NCI-H1105 (cell line): ENCODE measurements around the gene EIF3C.
"Not testable (repeated sequence)": the region's sequence is repeated elsewhere in the genome, so short reads cannot be mapped to it uniquely, and the experiment has no call there.

Source experiments
- DNase-seq: peaks from one replicate; lab custom pipeline; 2025; lab: John Stamatoyannopoulos, UW

Gene EIF3C, protein sequence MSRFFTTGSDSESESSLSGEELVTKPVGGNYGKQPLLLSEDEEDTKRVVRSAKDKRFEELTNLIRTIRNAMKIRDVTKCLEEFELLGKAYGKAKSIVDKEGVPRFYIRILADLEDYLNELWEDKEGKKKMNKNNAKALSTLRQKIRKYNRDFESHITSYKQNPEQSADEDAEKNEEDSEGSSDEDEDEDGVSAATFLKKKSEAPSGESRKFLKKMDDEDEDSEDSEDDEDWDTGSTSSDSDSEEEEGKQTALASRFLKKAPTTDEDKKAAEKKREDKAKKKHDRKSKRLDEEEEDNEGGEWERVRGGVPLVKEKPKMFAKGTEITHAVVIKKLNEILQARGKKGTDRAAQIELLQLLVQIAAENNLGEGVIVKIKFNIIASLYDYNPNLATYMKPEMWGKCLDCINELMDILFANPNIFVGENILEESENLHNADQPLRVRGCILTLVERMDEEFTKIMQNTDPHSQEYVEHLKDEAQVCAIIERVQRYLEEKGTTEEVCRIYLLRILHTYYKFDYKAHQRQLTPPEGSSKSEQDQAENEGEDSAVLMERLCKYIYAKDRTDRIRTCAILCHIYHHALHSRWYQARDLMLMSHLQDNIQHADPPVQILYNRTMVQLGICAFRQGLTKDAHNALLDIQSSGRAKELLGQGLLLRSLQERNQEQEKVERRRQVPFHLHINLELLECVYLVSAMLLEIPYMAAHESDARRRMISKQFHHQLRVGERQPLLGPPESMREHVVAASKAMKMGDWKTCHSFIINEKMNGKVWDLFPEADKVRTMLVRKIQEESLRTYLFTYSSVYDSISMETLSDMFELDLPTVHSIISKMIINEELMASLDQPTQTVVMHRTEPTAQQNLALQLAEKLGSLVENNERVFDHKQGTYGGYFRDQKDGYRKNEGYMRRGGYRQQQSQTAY

DNA sequence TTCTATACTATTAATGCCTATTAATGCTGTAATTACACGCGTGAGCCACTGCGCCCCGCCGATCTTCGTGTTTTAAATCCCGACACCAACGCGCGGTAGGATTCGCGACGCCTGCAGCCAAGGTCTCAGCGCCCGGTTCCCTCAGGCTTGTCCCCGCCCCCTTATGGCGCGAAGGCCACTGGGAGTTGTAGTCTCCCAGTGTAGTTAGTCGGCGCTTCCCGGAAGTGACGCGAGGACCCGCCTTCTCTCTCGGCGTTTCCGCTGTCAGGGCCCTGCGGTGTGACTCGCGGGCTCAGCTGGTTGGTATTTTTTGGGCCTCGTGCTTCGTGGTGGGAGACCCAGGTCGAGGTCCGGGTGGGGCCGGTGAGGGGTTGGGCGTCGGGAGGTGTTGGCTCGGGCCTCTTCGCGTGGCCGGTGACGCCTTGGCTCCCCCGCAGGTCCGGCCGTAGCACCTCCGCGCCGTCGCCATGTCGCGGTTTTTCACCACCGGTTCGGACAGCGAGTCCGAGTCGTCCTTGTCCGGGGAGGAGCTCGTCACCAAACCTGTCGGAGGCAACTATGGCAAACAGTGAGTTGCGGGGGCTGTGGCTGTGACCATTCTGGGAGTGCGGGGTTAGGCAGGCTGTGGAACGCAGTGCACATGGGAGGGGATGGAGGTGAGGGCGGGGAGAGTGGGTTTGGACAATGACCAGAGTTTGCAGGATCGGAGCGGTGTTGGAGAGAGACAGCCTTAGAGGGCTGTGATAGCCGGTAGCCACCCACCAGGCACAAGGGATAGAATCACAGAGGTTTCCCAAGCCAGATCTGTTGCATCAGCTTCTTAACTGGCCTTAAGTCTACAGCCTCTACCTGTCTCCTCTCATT, at the start of gene EIF3C:
Gene EIF3C, plus strand, starts transcription at position 245 of the 864 bp plus-strand sequence. Its CDS starts 223 bp downstream, at position 468.
- DNase-seq = not testable (repeated sequence)

DNA sequence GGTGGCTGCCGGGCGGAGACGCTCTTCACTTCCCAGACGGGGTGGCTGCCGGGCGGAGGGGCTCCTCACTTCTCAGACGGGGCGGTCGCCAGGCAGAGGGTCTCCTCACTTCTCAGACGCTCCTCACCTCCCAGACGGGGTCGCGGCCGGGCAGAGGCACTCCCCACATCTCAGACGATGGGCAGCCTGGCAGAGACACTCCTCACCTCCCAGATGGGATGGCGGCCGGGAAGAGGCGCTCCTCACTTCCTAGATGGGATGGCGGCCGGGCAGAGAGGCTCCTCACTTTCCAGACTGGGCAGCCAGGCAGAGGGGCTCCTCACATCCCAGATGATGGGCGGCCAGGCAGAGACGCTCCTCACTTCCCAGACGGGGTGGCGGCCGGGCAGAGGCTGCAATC, 45.0 kb upstream of the EIF3C start:
- not testable (repeated sequence) for DNase-seq

DNA sequence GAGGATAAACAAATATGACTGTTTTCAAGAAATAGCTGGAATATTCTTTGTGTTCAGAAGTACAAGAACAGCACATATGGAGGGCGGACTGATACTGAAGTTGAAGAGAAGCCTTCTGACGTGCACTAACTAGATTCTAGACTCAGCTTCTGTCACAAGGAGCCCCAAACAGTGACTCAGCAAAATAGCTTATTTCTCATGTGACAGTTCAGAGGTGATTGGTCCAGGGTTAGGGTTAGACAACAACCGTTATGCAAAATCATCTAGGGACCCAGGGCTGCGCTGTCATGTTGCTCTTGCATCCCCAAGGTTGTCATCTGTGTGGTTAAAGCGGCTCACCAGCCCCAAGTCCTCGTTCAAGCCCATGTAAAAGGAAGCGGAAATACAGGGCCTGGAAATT, 43.8 kb upstream of the EIF3C start:
- not testable (repeated sequence) for DNase-seq

DNA sequence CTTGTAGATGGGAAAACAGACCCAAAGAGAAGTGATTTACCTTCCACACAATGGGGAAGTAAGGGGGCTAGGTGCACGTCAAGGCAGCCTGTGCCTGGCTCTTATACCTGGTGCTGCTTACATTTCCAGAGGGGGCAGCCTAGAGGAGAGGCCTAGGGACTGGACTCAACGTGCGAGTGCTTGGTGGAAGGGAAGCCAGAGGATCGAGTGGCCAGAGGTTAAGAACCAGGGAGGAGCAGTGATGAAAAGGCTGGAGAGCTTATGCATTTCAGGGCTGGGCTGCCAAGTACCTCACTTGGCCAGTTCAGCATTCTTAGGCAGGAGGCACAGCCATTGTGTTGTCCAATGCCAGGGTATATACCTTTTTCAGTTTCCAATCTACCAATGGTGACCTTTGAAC, 43.1 kb upstream of the EIF3C start:
- DNase-seq = not testable (repeated sequence)

DNA sequence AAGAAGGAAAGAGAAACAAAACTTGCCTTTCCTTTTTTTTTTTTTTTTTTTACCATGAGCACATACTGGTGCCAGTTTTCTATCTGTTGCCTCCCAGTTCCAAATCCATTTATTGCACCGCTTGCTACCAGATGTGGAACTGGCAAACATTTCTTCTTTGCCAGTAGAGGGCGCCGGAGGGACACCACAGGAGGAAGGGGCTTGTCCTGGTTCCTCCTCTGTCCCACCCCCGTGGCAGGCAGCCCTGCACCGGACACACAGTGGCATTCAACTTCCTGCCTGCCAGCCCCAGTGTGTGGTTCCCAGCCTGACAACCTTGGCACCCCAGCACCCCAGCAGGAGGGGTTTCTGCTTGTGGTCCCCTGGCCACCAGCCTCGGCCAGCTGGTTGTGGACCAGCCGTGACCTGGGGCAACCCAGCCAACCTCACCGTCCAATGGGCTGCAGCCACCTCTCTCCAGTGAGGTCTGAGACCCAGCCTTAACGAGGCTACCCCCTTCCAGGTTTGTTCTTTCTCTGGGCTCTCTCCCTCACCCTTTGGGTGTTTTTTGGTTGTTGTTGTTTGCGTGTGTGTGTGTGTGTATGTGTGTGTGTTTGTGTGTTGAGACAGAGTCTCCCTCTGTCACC, 22.8 kb upstream of the EIF3C start:
- not testable (repeated sequence) for DNase-seq

DNA sequence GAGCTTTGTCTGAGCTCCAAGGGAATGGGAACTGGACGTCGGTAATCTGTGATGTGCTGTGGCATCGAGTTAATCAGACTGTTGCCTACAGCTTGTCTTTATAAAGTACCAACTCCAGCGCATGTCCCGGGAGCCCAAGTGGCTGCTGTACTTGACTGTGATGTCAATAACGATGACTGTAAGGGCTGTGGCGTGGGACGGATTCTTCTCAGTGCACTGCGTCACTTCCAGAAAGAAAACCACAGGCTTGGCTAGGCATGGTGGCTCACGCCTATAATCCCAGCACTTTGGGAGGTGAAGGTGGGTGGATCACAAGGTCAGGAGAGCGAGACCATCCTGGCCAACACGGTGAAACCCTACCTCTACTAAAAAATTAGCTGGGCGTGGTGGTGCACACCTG, 21.8 kb upstream of the EIF3C start:
- DNase-seq = not testable (repeated sequence)

DNA sequence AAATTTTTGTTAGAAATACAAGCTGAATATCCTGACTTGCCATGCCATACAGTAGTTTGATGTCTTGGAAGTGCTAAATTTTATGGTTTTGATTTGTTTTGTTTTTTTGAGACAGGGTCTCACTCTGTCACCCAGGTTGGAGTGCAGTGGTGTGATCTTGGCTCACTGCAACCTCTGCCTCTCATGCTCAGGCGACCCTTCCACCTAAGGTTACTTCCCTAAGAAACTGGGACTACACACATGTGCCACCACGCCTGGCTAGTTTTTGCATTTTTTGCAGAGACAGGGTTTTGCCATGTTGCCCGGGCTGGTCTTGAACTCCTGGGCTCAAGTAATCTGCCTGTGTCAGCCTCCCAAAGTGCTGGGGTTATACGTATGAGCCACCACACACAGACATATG, 19.5 kb upstream of the EIF3C start:
- not testable (repeated sequence) for DNase-seq

DNA sequence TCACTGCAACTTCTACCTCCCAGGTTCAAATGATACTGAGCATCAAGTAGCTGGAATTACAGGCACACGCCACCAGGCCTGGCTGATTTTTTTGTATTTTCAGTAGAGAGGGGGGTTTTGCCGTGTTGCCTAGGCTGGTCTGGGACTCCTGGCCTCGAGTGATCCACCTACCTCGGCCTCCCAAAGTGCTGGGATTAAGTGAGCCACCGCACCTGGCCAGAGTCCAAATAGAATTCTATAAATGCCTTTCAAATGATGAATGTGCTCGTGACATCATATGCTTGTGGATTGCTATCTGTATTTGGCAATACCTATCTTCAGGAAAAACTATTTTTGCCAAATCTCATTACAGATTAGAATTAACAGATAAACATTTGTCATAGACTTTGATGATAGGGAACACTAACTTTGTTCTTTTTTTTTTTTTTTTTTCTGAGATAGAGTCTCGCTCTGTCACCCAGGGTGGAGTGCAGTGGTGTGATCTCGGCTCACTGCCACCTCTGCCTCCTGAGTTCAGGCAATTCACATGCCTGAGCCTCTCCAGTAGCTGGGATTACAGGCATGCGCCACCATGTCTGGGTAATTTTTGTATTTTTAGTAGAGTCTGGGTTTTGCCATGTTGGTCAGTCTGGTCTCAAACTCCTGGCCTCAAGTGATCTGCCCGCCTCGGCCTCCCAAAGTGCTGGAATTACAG, 17.9 kb upstream of the EIF3C start:
- DNase-seq = not testable (repeated sequence)

DNA sequence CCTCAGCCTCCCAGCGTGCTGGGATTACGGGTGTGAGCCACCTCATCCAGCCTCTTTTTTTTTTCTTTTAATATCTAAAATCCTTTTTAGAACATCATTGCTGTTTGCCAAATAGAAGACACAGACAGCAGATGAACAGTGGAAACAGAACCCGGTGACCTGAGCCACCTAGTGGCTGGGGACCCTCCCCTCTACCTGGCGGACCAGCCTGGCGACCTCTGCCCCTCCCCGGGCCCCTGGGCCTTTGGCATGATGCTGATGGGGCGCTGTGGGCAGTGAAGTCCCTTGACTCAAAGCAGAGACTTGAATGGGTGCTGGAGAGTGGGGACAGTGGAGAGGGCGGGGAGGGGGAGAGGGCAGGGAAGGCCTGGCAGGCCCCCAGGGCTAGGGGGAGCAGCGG, 11.5 kb upstream of the EIF3C start:
- not testable (repeated sequence) for DNase-seq

DNA sequence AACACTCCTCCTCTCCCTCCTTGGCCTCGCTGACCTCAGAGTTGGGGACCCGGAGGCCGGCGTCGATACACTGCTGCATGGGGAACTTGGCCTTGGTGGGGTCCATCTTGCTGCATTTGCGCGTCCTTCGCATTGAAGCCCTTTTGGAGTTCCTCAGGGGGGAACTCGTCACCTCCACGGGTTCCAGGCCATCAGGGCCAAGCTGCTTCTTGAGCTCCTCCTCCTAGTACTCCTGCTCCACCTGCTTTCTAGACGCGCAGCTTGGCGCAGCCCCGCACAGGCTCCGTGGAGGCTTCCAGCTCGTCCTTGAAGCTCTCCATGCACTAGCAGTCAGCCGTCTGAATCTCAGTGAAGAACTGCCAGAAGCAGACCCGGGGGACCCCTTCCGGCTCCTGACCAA, 10.9 kb upstream of the EIF3C start:
- not testable (repeated sequence) for DNase-seq

DNA sequence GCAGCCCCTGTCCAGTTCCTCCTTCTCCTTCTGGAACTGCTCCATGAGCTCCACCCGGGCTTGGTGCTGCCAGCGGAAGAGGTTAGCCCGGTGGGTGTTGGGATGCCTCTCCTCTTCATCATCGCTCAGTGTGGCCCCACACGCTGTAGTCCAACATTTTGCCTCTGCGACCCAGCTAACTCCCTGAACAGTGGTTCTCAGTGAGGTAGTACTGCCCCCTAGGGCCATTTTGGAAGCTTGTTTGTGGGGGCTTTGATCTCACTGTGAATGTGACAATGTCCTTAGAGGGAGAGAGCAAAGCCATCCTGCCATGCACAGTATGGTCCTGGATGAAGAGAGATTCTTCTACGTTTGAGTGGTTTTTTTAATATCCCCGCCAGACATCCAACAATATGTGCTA, 9.9 kb upstream of the EIF3C start:
- DNase-seq = not testable (repeated sequence)

DNA sequence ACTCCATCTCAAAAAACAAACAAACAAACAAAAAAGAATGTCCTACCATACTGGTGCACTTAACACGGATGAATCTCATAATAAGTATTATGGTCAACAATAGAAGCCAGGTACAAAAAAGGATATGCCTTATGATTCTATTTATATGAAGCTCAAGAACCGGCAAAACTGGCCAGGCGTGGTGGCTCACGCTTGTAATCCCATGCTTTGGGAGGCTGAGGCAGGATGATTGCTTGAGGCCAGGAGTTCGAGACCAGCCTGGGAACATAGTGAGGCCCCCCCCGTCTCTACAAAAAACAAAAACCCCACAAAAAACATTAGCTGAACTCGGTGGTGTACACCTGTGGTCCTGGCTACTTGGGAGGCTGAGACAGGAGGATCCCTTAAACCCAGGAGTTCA, 7.0 kb upstream of the EIF3C start:
- not testable (repeated sequence) for DNase-seq

DNA sequence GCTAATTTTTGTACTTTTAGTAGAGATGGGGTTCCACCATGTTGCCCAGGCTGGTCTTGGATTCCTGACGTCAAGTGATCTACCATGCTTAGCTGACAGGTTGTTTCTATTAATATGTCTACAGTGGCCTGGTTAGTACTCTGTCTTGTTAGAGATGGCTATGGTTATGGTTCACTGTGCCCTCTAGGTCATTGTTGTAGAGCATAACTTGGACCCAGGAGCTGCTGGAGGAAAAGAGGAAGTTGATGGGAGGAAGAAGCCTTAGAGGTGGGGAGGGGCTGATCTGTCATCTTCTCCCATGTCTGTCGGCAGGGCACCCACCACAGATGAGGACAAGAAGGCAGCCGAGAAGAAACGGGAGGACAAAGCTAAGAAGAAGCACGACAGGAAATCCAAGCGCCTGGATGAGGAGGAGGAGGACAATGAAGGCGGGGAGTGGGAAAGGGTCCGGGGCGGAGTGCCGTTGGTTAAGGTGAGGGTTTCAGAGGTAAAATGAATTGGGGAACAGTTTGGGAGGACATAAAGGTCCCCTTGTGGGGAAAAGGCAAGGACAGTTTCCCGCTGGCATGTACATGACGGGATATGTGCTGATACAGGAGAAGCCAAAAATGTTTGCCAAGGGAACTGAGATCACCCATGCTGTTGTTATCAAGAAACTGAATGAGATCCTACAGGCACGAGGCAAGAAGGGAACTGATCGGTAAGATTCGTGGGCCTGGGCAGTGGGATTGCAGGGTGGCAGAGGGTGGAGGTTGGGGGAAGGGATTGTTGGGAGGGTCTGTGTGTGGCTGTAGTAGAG, 11.8 kb downstream of the EIF3C start:
- DNase-seq = not testable (repeated sequence)

DNA sequence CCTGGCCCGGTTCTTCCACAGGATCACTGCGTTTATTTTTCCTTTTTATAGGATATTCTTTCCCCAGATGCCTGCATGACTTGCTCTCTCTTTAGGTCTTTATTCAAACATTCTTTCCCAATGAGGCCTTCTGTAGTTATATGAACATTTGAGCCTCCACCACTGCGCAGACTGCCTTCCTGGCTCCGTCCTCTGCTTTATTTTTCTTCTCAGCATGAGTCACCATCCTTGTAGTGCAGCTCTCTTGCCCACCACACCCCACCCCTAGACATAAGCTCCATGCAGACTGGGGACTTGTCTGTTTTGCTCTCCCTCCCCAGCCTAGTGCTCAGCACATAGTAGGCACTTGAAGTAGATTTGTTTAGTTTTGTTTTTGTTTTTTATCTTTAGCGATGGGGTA, 20.0 kb downstream of the EIF3C start:
- not testable (repeated sequence) for DNase-seq

DNA sequence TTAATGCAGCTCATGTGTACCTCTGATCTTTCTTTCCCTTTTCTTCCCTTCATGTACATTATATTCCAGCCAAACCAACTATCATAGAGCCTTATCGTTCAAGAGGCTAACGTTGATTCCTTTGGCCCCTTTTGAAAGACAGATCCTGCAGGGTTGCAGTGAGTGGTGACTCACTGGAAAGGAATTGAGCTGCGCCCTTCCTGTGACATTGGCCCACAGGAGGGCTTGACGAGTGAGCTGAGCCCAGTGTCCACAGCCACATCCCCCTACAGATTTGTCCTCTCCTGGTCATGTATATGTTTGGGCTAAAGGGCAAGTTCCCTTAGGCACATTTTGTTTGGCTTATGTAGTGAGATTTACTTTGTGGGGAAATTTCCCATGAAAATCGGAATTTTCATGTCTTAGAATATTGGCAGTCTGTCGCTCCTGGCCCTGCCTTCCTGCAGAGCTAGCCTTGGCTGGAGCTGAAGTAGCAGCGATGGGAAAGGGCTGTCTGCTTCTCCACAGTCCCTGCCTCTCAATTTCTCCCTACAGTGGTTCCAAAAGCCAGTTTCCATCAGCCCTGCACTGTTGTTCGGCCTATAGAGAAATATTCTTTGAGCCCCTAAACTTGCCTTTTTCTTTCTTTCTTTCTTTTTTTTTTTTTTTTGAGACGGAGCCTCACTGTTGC, 21.3 kb downstream of the EIF3C start:
- DNase-seq = not testable (repeated sequence)

DNA sequence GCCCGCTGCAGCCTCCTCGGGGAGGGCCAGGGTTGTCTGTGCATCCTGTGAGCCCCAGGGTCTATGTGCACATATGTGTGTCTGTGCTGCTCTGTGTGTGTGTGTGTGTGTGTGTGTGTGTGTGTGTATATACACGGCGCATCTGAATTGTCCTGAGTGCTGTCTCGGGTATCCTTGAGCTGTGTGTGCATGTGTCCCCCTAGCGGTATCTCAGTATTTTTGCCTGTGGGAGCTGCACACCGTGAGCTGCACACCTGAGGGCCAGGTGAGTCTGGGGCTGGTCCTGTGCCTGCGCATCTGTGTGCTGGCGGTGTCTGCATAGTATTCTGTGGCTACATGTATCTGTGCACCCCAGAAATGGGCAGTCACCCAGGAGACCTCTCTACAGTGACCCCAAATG, 28.5 kb downstream of the EIF3C start:
- DNase-seq = not testable (repeated sequence)

DNA sequence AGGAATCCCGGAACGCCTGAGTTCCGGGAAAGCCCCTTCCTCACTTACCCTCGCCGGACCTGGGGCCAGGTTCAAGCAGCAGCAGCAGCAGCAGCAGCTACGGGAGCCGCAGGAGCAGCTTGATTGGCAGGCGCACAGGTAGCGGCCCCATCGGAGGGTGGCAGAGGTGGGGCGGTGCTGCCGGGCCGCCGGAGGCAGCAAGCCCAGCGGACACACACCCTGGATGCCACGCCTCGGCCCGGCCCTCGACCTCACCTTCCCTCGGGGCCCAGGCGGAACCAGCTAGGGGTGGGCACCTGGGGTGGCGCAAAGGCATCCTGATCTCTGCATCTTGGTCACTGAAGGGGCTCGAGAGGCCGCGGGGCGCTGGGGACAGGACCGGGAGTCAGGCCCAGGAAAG, 29.4 kb downstream of the EIF3C start:
- not testable (repeated sequence) for DNase-seq

DNA sequence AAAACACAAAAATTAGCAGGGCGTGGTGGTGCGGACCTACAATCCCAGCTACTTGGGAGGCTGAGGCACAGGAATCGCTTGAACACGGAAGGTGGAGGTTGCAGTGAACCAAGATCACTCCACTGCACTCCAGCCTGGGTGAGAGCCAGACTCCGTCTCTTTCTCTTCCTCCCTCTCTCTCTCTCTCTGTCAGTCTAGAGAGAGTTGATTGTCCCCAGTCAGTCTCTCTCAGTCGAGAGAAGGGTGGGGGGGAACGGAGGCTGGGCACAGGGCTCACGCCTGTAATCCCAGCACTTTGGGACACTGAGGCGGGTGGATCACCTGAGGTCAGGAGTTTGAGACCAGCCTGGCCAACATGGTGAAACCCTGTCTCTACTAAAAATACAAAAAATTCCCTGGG, 30.0 kb downstream of the EIF3C start:
- not testable (repeated sequence) for DNase-seq

DNA sequence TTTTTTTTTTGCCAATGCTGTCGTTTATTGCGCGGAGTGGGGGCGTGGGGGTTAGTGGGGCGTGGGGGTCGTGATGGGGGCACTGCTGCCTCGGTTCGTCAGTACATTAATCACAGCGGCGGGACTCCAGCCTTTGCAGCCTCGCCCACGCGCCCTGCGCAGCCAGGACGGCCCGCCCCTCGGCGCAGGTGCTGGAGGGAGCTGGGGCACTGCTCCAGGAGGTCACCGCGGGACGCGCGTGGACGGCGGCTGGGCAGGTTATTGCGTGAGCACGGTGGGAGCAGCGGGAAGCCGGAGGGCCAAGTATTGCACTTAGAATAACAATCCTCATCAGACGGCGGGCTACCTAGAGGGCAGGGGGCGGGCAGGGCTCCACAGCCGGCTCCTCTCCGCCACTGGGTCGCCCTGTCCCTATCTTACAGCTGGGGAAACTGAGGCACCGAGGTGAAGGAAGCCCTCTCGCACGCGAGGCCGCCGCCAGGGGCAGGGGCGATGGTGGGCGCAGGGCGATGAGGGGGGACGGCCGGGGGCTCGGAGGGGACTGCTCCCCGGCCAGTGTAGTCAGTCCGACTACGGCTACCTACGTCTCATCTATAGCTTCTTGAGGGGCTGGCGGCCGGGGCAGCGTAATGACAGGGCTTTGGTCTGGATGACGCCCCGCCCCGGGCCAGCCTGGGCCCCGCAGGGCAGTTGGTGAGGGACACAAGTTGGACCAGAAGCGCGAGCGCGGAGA, 35.5 kb downstream of the EIF3C start:
- DNase-seq = not testable (repeated sequence)
